A549 (cell line): ENCODE measurements around the gene COL8A1. TPM values are rescaled to one million over a fixed set of nuclear protein-coding genes. Genes with fewer than 3 reads are reported as not detected.

ENCODE experiments used
- ATAC-seq, 2 experiments: fragments of 200-7000 bp in 1 of 2; fragments of >200 bp in 1 of 2; cut with Nextera tagmentation in 1 of 2; cut with Tn5 transposase in 1 of 2; 3 replicates each; pipeline versions ENCODE4 v1.8.0 to v1.9.1; 2018 to 2020; ENCODE audit warnings: mild to moderate bottlenecking in 1 of 2, moderate library complexity in 1 of 2
- CTCF ChIA-PET: fragments of 300-600 bp; sonication (Branson Sonifier 250); formaldehyde crosslinking; extraction: SDS; loops from one replicate; lab custom pipeline; 2021; ENCODE audit warnings: antibody characterized with exemption, inconsistent platforms; lab: Yijun Ruan, JAX
- POLR2A ChIA-PET: fragments of 350-600 bp; formaldehyde crosslinking; extraction: SDS; loops from one replicate; lab custom pipeline; 2021; ENCODE audit warnings: antibody characterized with exemption, inconsistent platforms; lab: Yijun Ruan, JAX
- DNase-seq, 2 experiments: peaks; one replicate each; pipeline versions ENCODE4 v3.0.0 to v3.0.0-alpha.2; 2011 to 2016; ENCODE audit warnings: low read depth in 1 of 2, low spot score in 1 of 2
- FAIRE-seq: peaks from 2 replicates; lab custom pipeline; 2011; peaks lifted over from hg19 to GRCh38; lab: Jason Lieb, UNC
- H3K27ac ChIP-seq, 2 experiments: fragments of >200 bp; sonication (Bioruptor Twin); formaldehyde crosslinking; 3 replicates each; pipeline ENCODE4 v1.5.1; 2016 to 2017
- H3K4me1 ChIP-seq: fragments of >200 bp; sonication (Bioruptor Twin); formaldehyde crosslinking; 3 replicates; pipeline ENCODE4 v1.6.1; 2016
- H3K4me2 ChIP-seq: fragments of >200 bp; sonication (Bioruptor Twin); formaldehyde crosslinking; 3 replicates; pipeline ENCODE4 v1.6.1; 2016
- H3K4me3 ChIP-seq: fragments of >200 bp; sonication (Bioruptor Twin); formaldehyde crosslinking; 3 replicates; pipeline ENCODE4 v1.5.1; 2016
- H3K9me3 ChIP-seq: fragments of >200 bp; sonication (Bioruptor Twin); formaldehyde crosslinking; 3 replicates; pipeline ENCODE4 v1.6.1; 2016
- ATOH8 ChIP-seq: fragments of 250-450 bp; sonication (Bioruptor Pico); IDR thresholded peaks from 2 replicates; pipeline ENCODE4 v1.5.0; 2020; ENCODE audit warnings: low read depth, mild to moderate bottlenecking, moderate library complexity
- BHLHE40 ChIP-seq: IDR thresholded peaks from 2 replicates; pipeline ENCODE4 v1.6.1; 2012; ENCODE audit warnings: low read depth, low read length, inconsistent platforms
- CBX2 ChIP-seq: fragments of 200-600 bp; sonication (generic); IDR thresholded peaks from 2 replicates; pipeline ENCODE4 v1.6.1; 2016; ENCODE audit warnings: low read depth, mild to moderate bottlenecking, borderline replicate concordance
- CEBPB ChIP-seq, 2 experiments: fragments of >200 bp in 1 of 2; sonication (Bioruptor Twin) in 1 of 2; formaldehyde crosslinking in 1 of 2; IDR thresholded peaks; 2 replicates each; pipeline ENCODE4 v1.6.1; 2012 to 2016
- CHD4 ChIP-seq: fragments of 200-600 bp; sonication (generic); IDR thresholded peaks from 2 replicates; pipeline ENCODE4 v1.6.1; 2016; ENCODE audit warnings: antibody characterized with exemption, mild to moderate bottlenecking, borderline replicate concordance
- CTCF ChIP-seq: fragments of >200 bp; sonication (Bioruptor Twin); formaldehyde crosslinking; IDR thresholded peaks from 3 replicates; pipeline ENCODE4 v1.5.1; 2016
- EHMT2 ChIP-seq: fragments of 200-600 bp; sonication (generic); IDR thresholded peaks from 2 replicates; pipeline ENCODE4 v1.6.1; 2016; ENCODE audit warnings: antibody characterized with exemption, low read depth, mild to moderate bottlenecking, moderate library complexity
- ELK1 ChIP-seq: fragments of 150-350 bp; IDR thresholded peaks from 2 replicates; pipeline ENCODE4 v1.6.1; 2014; ENCODE audit warnings: low read depth, mild to moderate bottlenecking, low read length
- FOXS1 ChIP-seq: fragments of 250-450 bp; sonication (Bioruptor Pico); IDR thresholded peaks from 2 replicates; pipeline ENCODE4 v1.5.0; 2020; ENCODE audit warnings: mild to moderate bottlenecking, moderate library complexity
- GATA3 ChIP-seq: IDR thresholded peaks from 2 replicates; pipeline ENCODE4 v1.6.1; 2012; ENCODE audit warnings: borderline replicate concordance
- HDAC2 ChIP-seq: fragments of 200-600 bp; sonication (generic); IDR thresholded peaks from 2 replicates; pipeline ENCODE4 v1.6.1; 2016
- MAFK ChIP-seq: fragments of 450-650 bp; IDR thresholded peaks from 2 replicates; pipeline ENCODE4 v1.6.1; 2014; ENCODE audit not compliant: partially characterized antibody
- NPAS2 ChIP-seq: fragments of 250-450 bp; sonication (Bioruptor Pico); IDR thresholded peaks from 2 replicates; pipeline ENCODE4 v1.8.0; 2022; ENCODE audit warnings: mild to moderate bottlenecking, moderate library complexity, borderline replicate concordance
- POLR2AphosphoS2 ChIP-seq: conservative IDR thresholded peaks from 2 replicates; pipeline ENCODE4 v1.6.1; 2012; ENCODE audit warnings: low read length, improper control_type of control experiment, inconsistent platforms
- RAD21 ChIP-seq, 2 experiments: fragments of >200 bp in 1 of 2; sonication (Bioruptor Twin) in 1 of 2; formaldehyde crosslinking in 1 of 2; IDR thresholded peaks in 1 of 2; conservative IDR thresholded peaks in 1 of 2; 2 replicates in 1 of 2; 3 replicates in 1 of 2; pipeline ENCODE4 v1.6.1; 2012 to 2018; ENCODE audit warnings: inconsistent platforms in 1 of 2
- REST ChIP-seq: fragments of 200-600 bp; sonication (generic); IDR thresholded peaks from 2 replicates; pipeline ENCODE4 v1.6.1; 2016; ENCODE audit warnings: antibody characterized with exemption, mild to moderate bottlenecking, moderate library complexity
- RNF2 ChIP-seq: fragments of 200-600 bp; sonication (generic); IDR thresholded peaks from 2 replicates; pipeline ENCODE4 v1.6.1; 2016; ENCODE audit warnings: low read depth, mild to moderate bottlenecking, antibody characterized with exemption, moderate library complexity, borderline replicate concordance
- SMC3 ChIP-seq: fragments of >200 bp; sonication (Bioruptor Twin); formaldehyde crosslinking; IDR thresholded peaks from 3 replicates; pipeline ENCODE4 v1.6.1; 2018; ENCODE audit warnings: inconsistent platforms
- SREBF2 ChIP-seq: fragments of 450-650 bp; IDR thresholded peaks from 2 replicates; pipeline ENCODE4 v1.6.1; 2014; ENCODE audit warnings: mild to moderate bottlenecking, moderate library complexity
- TFCP2L1 ChIP-seq: fragments of 250-450 bp; sonication (Bioruptor Pico); IDR thresholded peaks from 2 replicates; pipeline ENCODE4 v1.5.0; 2021; ENCODE audit warnings: mild to moderate bottlenecking
- TP53 ChIP-seq: fragments of 250-450 bp; sonication (Bioruptor Pico); IDR thresholded peaks from 2 replicates; pipeline ENCODE4 v1.5.0; 2021; ENCODE audit warnings: mild to moderate bottlenecking, moderate library complexity
- ZC3H11A ChIP-seq: fragments of 450-650 bp; IDR thresholded peaks from 2 replicates; pipeline ENCODE4 v1.6.1; 2014; ENCODE audit warnings: antibody characterized with exemption, mild to moderate bottlenecking
- ZFP36 ChIP-seq: fragments of 450-650 bp; IDR thresholded peaks from 2 replicates; pipeline ENCODE4 v1.6.1; 2014; ENCODE audit warnings: borderline replicate concordance; ENCODE audit not compliant: partially characterized antibody
- WGBS: methylation state at CpG from one replicate; pipeline ENCODE4 v1.1.6; 2017; ENCODE audit errors: missing lambda C conversion rate; 5-methylcytosine and 5-hydroxymethylcytosine counted together
- polyA plus RNA-seq, 4 experiments: library from polyadenylated mRNA; depleted of rRNA in 3 of 4; stranded (reverse); fragments of >200 nt; fragmentation: RNase III in 1 of 4; extraction: RNeasy Plus Mini Kit Qiagen cat#74134 plus additional on column Dnase treatment in 1 of 4; gene quantifications; 2 replicates in 3 of 4; 3 replicates in 1 of 4; pipeline ENCODE4 v1.2.3, GENCODE V29; 2011 to 2017

Gene COL8A1
- polyA plus RNA-seq, 2 of the 4 experiments (the other 2 are of a cell fraction) = not detected

- WGBS = 39% methylated on average over 2 of the region's 2 CpGs
- POLR2A ChIA-PET = no interaction called here
- FAIRE-seq = no peak
Observed at GRCh38 chr3:99767291-99767690, 128.9 kb downstream of the COL8A1 start.

GRCh38 chr3:99768126-99768525 is 129.7 kb downstream of the COL8A1 start:
- POLR2A ChIA-PET = no interaction called here
- TF ChIP-seq BHLHE40 = no peak
- TF ChIP-seq ATOH8 (CRISPR knock-in tag) = no peak
- TF ChIP-seq RNF2 = no peak
- TF ChIP-seq CTCF = no peak
- no peak for TF ChIP-seq TFCP2L1 (CRISPR knock-in tag)
- TF ChIP-seq FOXS1 (CRISPR knock-in tag) = no peak

More at GRCh38 chr3:99767291-99767690, 128.9 kb downstream of the COL8A1 start:
- ATAC-seq (no peak), DNase-seq (no peak)
- H3K4me2 ChIP-seq = no peak overlapping the region
- H3K4me1 ChIP-seq = no peaks in the 10 kb centered on the region
- H3K27ac ChIP-seq = no peak overlapping the region
- CTCF ChIA-PET = interaction anchor here (0.5 to 2.1 kb wide), 2 partner anchors 14 to 1103 kb away, joined by 3 to 17 read pairs; no protein-coding TSS in a partner anchor
- TF ChIP-seq REST (no peak), RAD21 (conservative IDR thresholded peaks at IDR 0.05 in 1 of 2, IDR thresholded peaks at IDR 0.05 in 1 of 2) (no peak), ZFP36 (no peak), CBX2 (no peak), ELK1 (no peak), SMC3 (no peak), HDAC2 (no peak), SREBF2 (no peak), GATA3 (no peak), EHMT2 (no peak), ZC3H11A (no peak), TP53 (no peak), NPAS2 (no peak), CEBPB (IDR thresholded peaks at IDR 0.05) (no peak), CHD4 (no peak), POLR2AphosphoS2 (no peak), MAFK (no peak)
- H3K4me3 ChIP-seq = no peak overlapping the region
- H3K9me3 ChIP-seq = no peaks in the 10 kb centered on the region

More at GRCh38 chr3:99768126-99768525, 129.7 kb downstream of the COL8A1 start:
- no peak for FAIRE-seq
- Histone ChIP-seq H3K27ac (no peak overlapping the region), H3K4me3 (no peak overlapping the region), H3K9me3 (no peaks in the 10 kb centered on the region), H3K4me1 (no peaks in the 10 kb centered on the region), H3K4me2 (no peak overlapping the region)
- CTCF ChIA-PET = interaction anchor here (1.5 kb wide), 1 partner anchor 15 kb away, joined by 5 read pairs; no protein-coding TSS in a partner anchor
- 50% methylated on average over 1 of the region's 1 CpG for WGBS
- no peak for ATAC-seq
- DNase-seq = no peak
